Activated T-helper 1 cell treated with Interleukin-2 at 50 U/mL for 16 hours (primary cell): ENCODE measurements around the gene DBH.
"Not testable (repeated sequence)": the region's sequence is repeated elsewhere in the genome, so short reads cannot be mapped to it uniquely, and the experiment has no call there.

ENCODE experiments used
- DNase-seq: peaks from one replicate; pipeline ENCODE4 v3.0.0-alpha.2; 2020; ENCODE audit warnings: low read depth

DBH gene

GRCh38 chr9:133666845-133667244 lies 30.7 kb downstream of the DBH start:
- DNase-seq = no peak

- DNase-seq = no peak
These were observed 31.7 kb downstream of the DBH start for GRCh38 chr9:133667759-133668450.

GRCh38 chr9:133669182-133669801 lies 33.1 kb downstream of the DBH start:
- no peak for DNase-seq

DNA sequence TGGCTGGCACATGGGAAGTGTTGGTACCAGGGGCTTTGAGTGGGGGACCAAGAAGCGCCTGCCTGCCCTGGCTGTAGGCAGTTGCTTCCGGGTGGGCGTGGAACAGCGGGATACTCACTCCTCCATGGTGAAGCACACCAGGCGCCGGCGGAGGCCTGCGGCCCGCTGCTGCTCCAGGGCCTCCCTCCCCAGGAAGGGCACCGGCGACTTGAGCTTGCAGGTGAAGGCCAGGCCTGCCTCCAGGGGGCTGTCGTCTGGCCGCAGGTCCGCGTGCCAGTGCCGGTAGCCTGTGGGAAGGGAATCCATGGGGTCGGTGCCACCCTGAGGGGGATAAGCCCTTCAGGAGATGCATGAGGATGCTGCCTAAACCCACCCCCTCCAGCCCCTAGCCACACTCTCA lies 34.3 kb downstream of the DBH start:
- DNase-seq = no peak

DNA sequence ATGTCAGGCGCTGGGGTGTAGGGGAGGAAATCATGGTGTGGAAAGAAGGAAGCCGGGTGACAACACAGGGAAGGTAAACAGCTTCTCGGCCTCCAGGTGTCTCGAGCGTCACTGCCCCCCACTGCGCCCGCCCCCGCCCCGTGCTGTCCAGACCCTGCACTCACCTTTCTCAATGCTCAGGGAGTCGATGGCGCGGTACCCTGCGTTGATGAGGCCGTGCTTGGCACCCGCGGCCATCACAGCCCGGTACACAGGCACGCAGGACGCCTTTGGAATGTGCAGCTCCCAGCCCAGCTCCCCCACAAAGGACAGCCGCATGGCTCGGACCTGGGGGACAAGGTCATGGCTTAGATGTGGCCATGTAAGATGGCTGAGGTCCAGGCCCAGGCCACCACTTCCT lies 35.2 kb downstream of the DBH start:
- no peak for DNase-seq

GRCh38 chr9:133672503-133673257 lies 36.5 kb downstream of the DBH start:
- no peak for DNase-seq

GRCh38 chr9:133673258-133673655 lies 37.1 kb downstream of the DBH start:
- DNase-seq = no peak

- DNase-seq = no peak
These were observed 37.9 kb downstream of the DBH start for GRCh38 chr9:133674091-133674490.

DNA sequence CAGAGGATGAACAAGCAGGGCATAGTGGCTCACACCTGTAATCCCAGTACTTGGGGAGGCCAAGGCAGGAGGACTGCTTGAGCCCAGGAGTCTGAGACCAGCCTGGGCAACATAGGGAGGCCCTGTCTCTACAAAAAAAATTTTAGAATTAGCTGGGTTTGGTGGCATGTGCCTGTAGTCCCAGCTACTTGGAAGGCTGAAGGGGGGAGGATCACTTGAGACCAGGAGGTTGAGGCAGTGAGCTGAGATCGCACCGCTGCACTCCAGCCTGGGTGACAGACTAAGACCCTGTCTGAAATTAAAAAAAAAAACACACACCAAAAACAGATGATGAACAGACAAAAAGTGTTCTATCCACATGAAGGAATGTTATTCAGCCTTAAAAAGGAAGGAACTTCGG lies 39.6 kb downstream of the DBH start:
- DNase-seq = not testable (repeated sequence)

DNA sequence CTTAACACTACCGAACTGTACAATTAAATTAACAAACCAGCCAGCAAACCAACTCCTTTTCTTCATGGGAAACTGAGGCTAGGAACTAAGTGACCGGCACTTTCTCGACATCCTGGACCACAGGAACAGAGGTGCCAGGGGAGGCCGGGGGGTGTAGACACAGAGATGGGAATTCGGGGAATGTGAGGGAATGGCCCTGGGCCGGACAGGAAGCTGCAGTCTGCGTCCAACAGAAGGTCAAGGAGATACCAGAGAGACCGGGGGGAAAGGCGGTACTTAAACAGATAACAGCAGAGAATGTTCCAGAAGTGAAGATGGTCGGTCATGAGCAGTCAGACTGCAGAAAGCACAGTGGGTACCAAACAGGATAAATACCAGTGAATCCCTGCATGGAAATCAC lies 40.3 kb downstream of the DBH start:
- no peak for DNase-seq

DNA sequence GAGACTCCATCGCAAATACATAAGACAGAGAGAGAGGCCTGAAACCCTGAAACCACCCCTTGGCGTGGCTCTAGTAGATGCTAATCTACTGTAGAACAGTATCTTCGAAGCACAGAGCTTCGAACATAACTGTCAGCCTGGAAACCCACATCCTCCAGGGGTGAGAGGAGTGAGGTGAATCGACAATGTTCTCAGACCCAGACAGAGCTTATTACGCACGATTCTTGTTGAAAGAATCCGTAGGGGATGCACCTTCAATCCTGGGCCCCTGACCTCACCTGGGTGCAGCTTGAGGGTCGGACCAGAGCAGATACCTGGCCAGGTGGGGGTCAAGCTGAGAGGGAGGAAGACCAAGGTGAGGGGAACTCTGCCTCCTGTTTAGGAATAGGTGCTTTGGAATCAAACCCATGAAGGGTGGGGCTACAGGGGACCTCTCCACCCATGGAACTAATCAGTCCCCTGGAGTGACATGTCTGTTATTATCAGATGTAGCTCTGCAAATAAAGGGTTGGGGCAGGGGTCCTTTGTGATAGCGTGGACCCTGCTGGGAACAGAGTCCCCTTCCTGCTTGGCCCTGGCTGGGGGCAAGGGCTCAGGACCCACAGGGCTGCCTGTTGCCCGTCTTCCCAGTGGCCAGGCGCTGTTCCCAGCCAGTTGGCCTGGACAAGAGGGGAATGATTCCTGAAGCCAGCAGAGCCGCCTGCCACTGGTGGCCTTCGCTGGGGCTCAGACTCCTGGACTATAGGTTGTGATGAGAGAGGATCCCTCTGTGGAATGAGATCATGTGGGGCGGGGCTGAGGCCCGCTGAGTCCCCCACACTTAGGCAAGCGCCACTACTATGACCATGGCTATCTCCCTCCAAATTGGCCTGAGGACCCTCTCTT lies 41.2 kb downstream of the DBH start:
- peak; percentile 57 for DNase-seq

- no peak for DNase-seq
These were observed 42.9 kb downstream of the DBH start for GRCh38 chr9:133679056-133679455.

DNA sequence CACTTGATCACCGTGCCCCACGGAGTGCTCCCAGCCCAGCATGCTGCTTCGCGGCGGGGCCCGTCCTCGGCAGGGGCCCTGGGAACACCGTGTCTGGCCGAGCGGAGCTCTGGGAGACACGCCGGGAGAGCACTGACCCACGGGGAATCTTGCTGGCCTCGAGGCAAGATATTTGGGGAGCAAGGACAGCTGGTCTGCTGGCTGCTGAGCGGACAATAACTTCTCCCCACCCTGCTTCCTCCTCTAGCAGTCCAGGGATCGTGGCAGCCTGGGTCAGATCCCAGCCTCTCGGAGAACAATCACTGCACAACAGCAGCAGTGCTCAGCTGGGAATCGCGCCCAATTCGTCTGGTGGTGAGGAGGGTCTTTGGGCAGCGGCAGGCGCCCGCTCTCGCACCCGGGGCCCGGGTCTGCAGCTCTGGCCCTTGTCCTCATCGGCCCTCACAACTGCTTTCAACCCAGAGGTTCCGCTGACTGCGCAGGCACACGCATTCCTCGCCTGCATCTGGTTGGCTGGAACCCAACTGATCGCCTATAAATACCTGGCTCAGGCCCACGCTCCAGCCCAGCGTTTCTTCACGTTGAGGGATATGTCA lies 43.4 kb downstream of the DBH start:
- no peak for DNase-seq

DNA sequence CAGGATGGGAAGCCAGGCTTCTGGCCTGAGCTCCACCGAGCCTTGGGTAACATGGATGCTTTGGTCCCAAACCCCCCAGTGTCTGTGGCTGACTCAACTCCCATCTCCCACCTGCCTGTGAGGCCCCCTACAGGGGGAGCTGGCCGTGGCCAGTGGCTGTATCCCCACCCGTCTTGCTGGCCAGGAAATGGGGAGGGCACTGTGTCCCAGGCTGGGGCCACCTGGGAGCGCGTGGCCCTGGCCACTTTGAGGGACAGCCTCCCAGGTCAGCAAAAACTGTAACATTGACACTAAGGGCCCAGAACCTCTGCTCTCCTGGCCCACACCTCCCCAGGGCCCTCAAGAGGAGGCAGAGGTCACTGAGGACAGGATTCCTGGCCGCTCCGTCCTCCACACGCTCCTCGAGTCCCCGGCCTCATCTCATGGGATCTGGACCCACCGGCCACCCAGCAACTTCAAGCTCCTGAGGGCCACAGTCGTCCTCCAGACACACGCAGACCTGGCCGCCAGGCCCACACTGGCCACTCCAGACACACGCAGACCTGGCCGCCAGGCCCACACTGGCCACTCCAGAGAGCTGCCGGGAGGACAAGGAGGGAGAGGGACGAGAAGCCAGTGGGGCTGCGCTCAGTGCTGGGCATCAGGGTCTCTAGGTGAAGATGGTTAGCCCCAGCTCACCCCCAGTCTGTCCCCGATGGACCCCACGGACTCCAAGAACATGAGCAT lies 44.2 kb downstream of the DBH start:
- DNase-seq = no peak

GRCh38 chr9:133680976-133681657 lies 45.0 kb downstream of the DBH start:
- DNase-seq = no peak

DNA sequence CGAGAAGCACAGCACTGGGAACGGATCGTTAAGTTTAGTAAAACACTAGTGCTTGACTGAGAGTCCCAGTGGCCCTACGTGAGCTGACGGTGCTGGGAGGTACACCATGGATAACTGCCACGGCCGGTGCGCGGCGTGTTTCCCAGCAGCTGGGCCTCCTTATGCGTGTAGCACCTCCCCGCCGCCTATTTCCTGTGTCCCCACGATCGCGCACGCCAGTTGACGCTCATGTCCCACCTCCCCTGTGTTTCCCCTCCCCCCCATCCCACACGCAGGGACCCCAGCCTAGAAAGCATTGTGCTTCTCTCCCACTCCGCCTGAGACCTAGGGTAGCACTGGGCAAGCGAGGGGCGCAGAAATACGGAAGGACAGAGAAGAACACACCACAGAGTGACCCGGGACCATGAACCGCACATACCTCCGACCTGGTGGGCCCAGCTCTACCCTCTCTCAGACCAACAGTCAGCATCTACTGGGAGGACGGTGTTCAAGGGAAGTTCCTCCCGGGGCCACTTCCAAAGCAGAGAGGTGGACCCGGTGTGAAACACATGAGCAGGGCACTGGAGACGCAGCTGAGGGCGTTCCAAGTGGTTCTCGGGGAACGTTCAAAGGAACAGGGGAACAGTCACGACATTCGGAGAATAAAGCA lies 45.6 kb downstream of the DBH start:
- no peak for DNase-seq

DNA sequence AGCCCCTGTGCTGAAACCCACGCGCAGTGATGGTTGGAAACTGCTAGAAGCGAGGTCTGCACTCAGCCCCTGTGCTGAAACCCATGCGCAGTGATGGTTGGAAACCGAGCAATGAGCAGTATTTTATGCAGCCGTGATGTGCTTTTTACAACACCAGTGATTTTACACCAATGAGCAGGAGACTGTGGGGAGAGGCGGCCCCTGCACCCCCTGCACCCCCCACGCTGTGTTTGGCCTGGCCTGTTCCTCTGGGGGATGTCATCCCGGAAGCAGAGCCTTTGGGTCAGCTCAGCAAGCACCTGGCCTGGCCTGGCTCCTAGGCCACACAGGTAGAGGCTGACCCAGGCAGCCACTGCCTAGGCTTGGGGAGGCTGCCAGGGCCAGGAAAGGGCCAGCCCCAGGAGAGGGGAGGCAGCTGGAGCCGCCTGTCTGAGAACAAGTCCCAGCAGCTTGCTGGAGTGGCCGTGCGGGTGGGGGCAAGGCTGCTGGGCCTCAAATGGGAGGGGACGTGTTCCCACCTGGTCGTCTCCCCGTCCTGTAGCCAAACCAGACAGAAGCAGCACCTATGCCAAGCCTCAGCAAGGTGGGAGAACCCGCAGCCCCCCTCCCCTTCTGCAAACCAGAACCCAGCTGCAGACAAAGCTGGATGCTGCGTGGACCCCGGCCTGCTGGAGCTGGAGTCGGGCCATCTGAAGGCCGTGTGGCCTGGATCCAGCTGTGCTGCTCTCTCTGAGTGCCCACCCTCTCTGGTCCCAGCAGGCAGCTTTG lies 46.8 kb downstream of the DBH start:
- no peak for DNase-seq

- peak; percentile 69 for DNase-seq
These were observed 47.5 kb downstream of the DBH start for GRCh38 chr9:133683586-133684120.
